NCI-H460 (cell line): ENCODE measurements around the gene PLPP4. TPM values are rescaled to one million over a fixed set of nuclear protein-coding genes. Genes with fewer than 3 reads are reported as not detected.

Source experiments
- DNase-seq: peaks from one replicate; pipeline ENCODE4 v3.0.0-alpha.2; 2016; ENCODE audit warnings: low read depth; ENCODE audit errors: extremely low read depth
- total RNA-seq: library from RNA; depleted of rRNA; stranded (reverse); fragments of >200 nt; shearing (Covaris generic); gene quantifications from 2 replicates; pipeline ENCODE4 v1.2.3, GENCODE V29; 2014

PLPP4 gene
- total RNA-seq, 1 experiment from 2014 or later, result not detected

DNA sequence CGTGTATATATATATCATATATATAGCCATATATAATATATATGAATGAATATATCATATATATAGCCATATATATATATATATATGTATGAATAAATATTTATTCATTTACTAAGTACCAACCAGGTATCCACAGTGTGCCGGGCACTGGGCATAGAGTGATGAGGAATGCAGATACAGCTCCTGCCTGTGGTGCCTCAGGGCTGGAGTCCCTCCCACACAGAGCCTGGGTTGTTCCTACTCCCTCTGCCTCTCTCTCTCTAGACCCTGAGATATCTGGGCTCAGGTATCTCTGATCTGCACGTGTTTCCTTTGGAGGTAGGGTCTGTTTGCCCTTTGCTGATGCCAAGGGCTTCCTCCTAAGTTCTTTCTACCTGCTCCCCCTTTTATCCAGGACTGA is 1.4 kb upstream of the PLPP4 start:
- DNase-seq, result no peak

DNA sequence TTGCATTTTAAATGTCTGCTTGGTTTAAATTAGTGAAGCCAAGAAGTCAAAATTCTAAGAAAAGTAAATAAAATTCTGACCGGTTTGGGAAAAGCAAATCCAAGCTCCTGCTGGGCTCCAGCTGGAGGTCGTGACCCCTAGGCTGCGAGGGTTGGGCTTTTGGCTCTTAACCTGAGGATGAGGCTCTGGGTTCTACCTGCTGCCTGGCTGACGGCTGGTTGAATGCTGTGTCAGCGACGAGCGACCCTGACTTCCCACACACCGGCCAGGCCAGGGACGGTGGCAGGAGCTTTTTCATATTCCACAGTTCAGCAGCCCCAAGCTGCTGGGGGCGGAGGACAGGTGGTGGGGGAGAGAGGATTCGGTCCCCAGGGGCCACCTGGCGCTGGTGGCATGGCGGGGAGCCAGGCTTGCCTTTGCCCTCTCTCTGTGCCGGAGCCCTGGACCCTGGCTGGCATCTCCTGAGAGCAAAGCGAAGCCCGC is 843 bp upstream of the PLPP4 start:
- DNase-seq, result no peak

DNA sequence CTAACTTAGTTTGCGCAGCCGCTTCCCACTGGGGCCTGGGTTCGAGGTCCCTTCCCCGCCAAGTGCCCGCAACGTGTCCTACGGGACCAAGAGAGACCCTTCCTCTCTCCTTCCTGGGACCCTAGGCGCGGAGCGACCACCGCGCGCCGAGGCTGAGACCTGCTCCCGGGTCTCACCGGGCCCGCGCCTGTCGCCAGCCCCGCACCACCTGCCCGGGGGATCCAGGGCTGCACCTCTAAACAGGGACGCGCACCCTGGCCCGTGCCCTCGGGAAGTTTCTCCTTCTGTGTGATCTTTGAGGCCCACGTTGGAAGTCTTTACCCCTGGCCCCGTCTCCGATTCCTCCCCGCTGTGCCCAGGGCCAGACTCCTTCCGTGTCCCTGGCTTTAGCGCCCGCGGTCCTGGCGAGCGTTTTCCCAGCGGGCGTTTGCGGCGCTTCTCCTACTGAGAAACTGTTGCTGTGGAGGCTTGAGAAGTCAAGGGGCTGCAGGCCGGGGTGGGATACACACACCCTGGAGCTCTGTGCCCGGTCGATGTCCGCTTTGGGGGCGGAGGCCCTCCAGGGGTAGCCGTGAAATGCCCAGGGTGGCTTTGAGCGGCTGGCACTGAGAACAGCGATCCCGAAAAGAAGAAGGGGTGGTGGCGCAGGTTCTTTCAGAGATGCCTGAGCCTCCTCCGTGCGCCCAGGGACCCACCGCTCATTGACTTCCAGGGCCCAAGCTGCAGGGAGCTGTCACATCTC is 575 bp downstream of the PLPP4 start:
- no peak for DNase-seq

DNA sequence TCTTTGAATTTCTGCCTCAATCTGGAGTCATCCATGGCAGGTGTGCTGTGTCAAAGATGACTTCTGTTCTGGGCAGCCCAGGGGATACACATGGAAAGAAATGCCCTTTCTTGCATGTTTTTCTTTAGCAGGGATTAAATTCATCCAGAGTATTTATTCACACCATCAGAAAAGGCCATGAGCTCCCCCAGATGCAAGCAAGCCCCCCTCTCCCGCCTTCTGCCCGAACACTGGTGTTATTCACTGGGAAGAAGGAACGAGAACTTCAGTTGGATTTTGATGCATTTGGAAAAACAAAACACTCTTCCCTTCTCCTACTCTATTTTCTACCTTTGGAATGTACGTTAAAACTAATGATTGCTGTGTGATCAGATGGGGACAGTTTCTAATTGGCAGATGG is 1.4 kb downstream of the PLPP4 start:
- DNase-seq, result no peak

DNA sequence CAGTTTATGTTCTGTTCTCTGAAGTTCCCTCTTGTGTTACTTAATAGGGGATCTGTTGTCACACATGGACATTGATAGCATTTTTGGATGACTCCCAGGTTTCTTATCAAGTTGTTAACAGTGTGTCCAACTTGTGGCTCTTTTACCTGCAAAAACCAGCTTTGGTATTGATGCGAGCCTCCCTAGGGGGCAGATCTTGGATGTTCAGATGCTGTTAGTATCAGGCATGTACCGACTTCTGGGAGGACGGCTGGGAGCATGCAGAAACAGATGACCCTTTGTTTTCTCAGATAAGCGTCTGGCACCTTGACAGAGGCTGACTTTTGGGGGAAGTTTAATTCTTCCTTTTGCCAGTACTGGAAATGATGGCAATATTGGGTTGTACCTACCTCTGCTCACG is 2.2 kb downstream of the PLPP4 start:
- no peak for DNase-seq

DNA sequence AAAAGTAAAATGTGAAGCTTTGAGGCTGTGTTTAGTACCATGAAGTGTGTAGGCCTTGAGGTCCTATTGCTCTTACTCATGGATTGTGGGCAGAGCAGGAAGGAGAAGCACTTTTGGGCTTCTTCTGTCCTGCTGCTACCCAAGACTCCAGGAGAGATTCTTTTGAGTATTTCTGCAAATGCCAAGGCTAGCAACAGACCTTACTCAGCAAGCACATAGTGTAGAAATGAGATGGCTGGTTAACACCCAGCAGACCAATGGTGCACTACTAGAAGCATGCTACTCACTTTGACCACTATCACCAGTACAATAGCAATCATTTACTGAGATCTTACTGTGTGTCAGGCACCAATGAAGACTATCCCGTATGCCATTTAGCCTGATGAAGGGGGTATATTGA is 3.2 kb downstream of the PLPP4 start:
- no peak for DNase-seq

DNA sequence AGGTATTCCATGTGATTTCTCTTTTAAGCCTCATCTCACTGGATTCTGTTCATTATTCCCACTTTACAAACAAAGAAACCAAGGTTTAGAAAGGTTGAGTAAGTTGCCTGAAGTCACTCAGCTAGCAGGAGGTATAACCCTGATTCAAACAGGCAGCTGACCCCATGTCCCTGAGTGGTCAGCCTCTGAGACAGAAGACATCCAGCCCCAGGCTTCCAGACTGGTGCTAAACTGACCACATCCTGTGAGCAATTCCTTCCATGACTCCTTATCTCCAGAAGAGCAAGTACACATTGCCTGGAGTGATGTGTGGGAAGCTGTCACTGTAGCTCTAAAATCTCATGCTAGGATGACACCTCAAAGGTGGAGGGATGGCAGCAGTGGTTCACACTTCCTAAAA is 3.7 kb downstream of the PLPP4 start:
- no peak for DNase-seq

DNA sequence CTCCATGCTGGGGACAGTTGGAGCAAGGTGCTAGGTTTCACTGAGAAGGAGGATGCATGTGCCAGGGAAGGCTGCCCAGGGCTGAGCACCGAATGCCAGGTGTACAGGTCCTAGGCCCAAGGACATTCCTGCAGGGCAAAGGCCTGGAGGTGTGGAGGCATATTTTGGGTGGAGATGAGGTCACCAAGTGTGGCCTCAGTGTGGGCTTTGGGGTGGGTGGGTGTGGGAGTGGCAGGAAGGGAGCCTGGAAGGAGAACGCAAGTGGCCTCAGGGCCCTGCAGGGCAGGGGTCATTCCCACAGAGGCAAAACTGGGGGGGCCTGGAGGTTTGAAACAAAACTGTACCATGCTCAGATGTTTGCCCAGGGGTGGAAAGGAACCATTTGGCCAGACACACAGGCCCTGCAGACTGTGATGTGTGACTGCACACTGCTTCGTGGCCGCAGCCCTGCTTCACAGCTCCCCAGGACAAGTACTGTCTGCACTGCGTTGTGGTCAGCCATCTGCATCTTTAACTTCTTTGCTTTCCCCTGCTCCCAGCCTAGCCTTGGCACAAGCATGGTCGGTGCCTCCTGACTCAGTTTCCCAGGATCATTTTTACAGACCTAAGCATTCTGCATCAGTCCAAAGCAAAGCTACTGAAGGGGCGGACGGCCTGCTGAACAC is 5.1 kb downstream of the PLPP4 start:
- no peak for DNase-seq

DNA sequence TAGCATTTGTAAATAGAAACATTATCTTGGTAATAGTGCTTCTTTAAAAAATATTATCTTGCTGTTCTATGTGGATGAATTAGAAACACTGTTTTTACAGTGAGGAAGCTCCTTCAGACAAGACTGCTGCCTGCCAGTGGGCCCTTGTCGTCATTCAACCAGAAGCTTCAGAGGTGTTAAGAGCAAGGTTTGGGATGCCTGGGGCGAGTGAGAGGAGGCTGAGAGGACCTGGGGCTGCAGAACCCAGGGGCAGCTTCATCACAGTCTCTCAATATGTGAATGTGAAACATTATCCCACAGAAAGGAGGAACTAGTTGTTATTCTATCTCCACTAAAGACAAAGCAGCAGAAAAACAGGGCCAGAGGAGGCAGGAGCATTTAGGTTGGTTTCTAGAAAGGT is 8.1 kb downstream of the PLPP4 start:
- DNase-seq, result no peak

DNA sequence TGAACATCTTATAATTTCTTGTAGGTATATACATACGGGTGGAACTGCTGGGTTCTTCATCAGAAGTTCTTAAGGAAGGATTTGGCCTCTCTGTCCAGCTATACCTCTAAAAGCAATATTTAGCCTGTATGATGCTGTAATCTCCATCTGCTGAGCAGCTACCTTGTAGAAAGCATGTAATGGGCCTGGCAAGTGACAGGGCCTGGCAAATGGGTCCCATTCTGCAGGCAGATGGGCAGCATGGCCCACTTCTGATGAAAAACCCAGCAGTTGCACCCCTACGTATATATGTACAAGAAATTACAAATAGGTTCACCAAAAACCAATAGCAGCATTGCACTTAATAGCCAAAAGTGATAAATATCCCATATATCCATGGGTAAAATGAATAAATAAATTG is 9.0 kb downstream of the PLPP4 start:
- no peak for DNase-seq

DNA sequence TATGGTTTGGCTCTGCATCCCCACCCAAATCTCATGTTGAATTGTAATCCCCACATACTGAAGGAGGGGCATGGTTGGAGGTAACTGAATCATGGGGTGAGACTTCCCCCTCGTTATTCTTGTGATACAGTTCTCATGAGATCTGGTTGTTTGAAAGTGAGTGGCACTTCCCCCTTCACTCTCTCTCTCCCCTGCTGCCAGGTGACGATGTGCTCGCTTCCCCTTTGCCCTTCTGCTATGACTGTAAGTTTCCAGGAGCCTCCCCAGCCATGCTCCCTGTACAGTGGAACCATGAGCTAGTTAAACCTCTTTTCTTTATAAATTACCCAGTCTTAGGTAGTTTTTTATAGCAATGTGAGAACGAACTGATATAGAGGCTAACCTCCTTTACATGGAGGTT is 16.6 kb downstream of the PLPP4 start:
- DNase-seq, result no peak

DNA sequence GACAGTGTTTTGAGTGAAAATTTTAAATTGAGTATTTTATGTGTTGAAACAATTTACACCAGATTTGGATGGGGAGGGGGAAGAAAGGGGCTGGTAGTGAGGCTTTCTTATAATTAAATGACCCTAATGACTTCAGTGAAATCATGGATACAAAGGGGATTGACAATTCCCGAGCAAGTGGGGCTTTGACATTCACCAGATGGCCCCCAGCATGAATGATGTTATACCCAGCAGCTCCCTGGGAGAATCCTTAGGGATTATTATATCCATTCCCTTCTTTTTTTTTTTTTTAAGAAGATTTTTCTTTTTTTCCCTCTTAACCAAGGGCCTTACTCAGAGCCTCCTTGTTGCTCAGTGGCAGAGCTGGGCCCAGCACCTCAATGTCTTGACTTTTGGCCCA is 17.9 kb downstream of the PLPP4 start:
- DNase-seq, result no peak

DNA sequence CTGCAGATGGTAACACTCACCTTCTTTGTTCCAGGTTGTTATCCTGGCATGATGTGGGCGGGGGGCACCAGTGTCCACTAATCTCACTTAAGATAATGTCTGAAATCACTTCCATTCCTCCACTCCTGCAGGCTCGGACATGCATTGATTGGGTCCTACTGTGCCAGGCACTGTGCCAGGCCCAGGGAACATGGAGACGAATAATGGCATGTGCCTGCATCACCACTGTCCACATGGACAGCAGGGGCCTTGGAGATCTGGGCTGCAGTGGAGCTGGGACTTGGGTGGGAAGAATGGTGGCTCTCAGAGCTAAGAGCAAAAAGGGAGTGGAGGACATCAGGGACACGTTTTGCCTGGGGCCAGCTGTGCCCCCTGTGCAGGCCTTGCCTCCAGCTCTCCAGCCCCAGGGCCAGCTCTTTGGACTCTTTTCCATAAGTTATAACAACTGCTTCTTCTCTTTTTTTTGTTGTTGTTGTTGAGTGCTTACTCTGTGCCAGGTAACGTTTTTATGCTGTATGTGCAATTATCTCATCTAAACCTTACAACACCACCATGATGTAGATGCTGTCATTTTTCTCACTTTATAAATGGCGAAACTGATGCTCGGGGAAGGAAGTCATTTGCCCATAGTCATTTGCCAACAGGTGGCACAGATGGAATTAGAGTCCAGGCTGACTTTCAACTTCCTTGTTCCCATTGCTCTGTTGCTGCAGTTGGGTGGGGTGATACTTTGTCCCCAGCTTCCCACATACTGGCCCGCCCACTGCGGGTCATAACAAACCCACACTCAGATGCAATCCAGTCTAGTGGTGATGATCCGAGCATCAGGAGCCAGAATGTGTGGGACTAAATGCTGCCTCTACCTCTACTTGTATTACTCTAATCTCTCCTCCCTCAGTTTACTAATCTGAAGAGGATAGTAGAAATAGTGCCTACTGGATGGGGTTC is 19.1 kb downstream of the PLPP4 start:
- no peak for DNase-seq

DNA sequence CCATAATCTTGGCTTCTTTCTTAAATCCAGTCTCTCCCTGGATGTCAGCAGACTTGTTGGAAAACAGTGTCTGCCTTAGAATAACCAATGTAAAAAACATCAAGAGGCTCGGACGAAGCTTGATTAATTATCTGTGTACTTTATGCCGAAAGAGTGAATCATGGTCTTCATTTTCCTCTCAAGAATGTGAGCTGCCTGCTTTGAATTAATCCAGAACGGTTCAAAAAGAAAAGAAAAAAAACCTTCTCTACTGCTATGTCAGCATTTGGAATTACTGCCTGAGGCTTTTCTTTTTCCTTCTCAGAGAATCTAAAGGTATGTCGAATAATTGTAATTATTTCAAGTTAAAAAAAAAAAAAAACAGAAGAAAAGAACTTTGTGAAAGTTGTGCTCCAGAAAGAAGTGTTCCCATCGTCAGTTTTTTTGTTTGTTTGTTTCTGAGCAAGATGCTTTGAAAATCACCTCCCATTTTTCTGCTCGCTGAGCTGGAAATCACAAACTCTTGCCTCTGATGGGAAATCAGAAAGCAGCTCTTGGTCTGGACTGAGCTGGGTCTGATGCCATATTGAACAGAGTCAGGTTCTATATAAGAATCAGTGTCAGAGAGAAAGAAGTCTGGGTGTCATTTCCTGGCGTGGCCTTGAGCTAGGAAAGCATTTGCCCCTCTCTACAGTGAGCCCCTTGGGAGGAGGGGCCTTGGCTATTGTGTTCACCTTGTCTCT is 20.2 kb downstream of the PLPP4 start:
- no peak for DNase-seq

DNA sequence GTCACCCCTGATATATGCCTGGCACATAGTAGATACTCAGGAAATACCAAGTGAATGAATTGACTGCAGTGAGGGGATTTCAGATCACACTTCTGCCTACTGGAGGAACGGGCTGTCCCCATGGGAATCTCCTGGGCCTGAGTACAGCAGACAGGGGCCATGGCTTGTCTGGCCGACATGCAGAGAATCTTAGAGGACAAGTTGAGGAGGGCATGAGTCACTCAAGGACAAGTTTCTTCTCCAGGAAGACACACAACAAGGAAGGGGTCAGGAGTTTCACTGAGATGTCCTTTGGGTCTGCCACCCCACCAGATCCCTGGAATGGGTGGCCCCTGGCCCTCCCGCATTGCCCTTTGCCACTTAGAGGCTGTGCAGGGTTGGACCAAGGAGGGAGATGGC is 20.7 kb downstream of the PLPP4 start:
- DNase-seq, result no peak

DNA sequence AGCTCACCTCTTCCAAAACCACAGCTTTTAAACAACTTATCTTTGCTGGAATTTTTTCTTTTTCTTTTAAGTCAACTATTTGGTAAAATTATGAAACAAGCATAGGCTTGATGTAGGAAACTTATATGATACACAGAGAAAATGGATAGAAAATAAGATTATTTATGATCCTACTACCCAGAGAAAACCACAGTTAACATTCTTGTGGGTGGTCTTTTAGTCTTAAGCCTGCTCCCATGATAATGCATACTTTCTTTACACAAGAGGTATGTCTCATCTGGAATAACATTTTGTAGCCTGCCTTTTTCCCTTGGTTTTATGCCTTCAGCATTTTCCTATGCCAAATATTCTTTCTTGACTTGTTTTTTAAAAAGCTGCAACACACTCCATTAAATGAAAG is 21.4 kb downstream of the PLPP4 start:
- DNase-seq, result no peak

DNA sequence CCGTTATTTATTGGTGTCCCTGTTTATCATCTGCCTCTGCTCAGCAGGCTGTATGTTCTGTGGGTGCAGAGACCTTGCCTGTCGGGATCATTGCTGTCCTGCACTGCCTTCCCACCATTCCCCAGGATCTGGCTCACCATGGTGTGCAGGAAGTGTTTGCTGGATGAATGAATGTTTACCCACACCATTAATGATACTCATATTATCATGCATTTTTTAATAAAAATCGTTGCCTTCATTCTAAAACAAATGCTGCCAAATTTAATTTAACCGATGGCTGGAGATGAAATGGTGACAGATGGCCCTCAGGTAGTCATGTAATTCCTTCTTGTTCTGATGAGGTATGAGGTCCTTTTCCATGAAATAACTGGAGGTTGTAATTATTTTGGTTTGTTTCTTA is 22.5 kb downstream of the PLPP4 start:
- no peak for DNase-seq

DNA sequence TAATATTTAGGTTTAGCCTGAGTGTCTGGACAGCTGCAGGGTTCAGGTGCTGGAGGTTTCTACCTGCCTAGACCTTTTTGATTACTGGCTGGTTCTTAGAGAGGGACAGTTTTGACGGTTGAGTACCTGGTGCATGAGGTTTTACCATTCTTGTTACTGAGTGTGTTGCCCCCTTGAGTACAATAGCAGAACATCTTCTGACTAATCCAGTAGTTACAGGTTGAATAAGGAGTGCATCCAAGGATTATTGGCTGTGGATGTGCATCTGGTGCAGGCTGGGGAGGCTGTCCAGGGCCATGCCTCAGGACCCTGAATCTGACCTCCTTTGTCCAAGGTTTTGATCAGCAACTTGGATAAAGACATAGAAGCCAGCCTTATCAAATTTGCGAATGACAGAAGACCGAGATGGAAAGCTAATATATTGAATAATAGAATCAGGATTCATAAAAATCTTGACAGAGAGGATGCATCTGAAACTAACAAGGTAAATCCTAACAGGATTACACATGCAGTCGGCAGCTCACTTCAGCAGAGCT is 23.1 kb downstream of the PLPP4 start:
- no peak for DNase-seq

DNA sequence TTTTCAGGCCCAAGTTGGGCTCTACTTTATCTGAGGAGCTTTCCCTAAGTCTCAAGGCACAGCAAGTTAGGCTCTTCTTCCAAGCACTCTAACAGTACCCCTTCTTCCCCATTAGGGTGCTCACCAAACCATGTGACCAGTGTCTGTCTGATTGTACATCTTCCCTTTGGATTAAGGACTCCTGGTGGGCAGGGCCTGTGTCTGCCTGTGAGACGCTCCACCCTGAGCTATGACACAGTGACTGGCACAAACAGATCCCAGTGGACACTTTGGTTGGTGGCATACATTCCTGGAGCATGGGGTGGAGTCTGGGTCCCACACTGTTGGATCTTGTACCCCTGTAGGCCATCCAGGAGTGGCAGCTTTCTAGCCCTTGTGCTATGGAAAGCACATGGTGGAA is 23.8 kb downstream of the PLPP4 start:
- DNase-seq, result no peak

DNA sequence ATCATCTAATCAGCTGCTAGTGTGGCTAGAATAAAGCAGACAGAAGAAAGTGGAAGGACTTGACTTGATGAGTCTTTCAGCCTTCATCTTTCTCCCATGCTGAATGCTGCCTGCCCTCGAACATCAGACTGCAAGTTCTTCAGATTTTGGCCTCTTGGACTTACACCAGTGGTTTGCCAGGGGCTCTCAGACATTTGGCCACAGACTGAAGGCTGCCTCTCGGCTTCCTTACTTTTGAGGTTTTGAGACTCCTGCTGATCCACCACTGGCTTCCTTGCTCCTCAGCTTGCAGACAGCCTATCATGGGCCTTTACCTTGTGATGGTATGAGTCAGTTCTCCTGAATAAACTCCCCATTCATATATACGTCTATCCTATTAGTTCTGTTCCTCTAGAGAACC is 26.0 kb downstream of the PLPP4 start:
- DNase-seq, result no peak
